DOHH2 (cell line): ENCODE results near the gene MACROD2.

Source experiments
- EZH2phosphoT487 ChIP-seq: fragments of 200-600 bp; sonication (generic); IDR thresholded peaks from 2 replicates; pipeline ENCODE4 v1.6.1; 2017; ENCODE audit warnings: borderline replicate concordance, mild to moderate bottlenecking, antibody characterized with exemption, low read length, moderate library complexity, mixed read lengths
- TF ChIP-seq, protein P1 (sequence below): fragments of 200-600 bp; sonication (generic); IDR thresholded peaks from one replicate; pipeline ENCODE4 v1.5.1; 2014; ENCODE audit warnings: antibody characterized with exemption, mild to moderate bottlenecking, low read depth, low read length; ENCODE audit not compliant: poor library complexity, severe bottlenecking

DNA sequence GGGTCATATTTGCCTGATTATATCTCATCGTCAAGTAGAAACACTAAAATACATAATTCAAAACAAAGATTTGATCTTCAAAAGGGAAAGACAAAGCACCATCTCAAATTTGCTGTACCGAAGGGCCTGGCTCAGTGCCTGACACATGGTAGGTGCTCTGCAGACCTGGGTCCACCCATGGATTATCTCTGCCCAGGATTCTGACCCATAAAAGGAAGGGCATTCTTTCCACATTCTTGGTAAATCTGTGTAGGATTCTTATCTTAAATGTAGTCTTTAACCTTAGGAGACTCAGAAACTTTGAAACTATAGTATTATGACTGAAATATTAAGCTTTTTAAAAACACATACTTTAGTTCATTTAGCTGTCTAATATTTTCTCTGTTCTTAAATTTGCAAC lies 616.2 kb downstream of the MACROD2 start:
- TF ChIP-seq EZH2phosphoT487, result no peak
- TF ChIP-seq, protein P1, sequence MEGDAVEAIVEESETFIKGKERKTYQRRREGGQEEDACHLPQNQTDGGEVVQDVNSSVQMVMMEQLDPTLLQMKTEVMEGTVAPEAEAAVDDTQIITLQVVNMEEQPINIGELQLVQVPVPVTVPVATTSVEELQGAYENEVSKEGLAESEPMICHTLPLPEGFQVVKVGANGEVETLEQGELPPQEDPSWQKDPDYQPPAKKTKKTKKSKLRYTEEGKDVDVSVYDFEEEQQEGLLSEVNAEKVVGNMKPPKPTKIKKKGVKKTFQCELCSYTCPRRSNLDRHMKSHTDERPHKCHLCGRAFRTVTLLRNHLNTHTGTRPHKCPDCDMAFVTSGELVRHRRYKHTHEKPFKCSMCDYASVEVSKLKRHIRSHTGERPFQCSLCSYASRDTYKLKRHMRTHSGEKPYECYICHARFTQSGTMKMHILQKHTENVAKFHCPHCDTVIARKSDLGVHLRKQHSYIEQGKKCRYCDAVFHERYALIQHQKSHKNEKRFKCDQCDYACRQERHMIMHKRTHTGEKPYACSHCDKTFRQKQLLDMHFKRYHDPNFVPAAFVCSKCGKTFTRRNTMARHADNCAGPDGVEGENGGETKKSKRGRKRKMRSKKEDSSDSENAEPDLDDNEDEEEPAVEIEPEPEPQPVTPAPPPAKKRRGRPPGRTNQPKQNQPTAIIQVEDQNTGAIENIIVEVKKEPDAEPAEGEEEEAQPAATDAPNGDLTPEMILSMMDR, result no peak
